ENCODE results near the gene FGF14.

The FGF14 gene

GRCh38 chr13:102309110-102309509 lies 92.7 kb downstream of the FGF14 start:
- no peak for DNase-seq

DNA sequence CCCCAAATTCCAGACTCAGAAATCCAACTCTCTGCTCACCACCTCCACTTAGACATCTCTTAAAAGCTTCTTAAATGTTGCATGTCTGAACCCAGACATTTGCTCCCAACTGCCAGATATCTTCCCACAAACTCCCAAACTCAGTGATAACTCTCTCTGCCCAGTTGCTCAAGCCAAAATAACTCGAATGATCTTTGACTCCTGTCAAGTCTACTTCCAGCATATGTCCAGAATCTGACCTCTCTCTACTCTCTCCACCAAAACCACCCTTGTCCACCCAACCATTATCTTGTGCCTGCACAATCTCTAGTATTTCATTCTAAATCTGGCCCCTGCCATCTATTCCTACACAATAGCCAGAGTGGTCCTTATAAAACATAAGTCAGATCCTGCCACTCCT lies 99.3 kb downstream of the FGF14 start:
- no peak for DNase-seq

DNA sequence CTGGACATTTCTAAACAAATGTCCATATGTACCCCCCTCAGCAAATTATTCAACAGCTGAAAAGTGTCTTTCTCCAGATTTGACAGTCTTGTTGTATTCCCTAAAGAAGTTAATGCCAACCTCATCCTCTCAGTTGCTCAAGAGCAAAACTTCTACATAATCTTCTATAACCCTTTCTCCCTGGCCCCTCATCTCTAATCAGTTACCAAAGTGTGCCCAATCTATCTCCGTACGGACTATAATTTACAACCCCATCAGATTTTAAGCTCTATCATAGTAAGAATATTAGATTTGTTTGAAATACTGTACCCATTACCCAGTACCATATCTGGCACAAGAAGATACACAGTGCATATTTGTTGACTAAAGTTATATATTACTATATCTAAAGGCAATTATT lies 101.5 kb downstream of the FGF14 start:
- no peak for DNase-seq

DNA sequence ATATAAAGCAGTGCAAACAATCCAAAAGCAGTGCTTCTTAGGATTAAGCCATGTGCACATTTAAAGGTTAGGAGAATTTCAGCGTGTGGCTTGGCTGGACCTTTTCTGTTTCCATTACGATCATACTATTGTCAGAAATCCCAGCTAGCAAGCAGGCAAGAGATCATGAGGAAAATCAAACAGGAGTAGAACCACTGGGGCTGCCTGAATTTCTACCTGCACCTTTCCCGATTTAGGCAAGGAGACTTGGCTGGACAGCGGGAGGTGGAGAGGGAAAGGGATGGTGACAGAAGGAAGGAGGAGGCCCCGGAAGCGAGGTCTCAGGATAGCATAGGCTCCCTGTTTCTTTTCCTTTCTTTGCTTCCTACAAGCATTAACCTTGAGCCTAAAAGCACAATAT lies 102.5 kb downstream of the FGF14 start:
- no peak for DNase-seq

GRCh38 chr13:102298051-102298450 lies 103.8 kb downstream of the FGF14 start:
- no peak for DNase-seq

GRCh38 chr13:102295316-102296048 lies 106.4 kb downstream of the FGF14 start:
- peak; percentile 15 for DNase-seq

DNA sequence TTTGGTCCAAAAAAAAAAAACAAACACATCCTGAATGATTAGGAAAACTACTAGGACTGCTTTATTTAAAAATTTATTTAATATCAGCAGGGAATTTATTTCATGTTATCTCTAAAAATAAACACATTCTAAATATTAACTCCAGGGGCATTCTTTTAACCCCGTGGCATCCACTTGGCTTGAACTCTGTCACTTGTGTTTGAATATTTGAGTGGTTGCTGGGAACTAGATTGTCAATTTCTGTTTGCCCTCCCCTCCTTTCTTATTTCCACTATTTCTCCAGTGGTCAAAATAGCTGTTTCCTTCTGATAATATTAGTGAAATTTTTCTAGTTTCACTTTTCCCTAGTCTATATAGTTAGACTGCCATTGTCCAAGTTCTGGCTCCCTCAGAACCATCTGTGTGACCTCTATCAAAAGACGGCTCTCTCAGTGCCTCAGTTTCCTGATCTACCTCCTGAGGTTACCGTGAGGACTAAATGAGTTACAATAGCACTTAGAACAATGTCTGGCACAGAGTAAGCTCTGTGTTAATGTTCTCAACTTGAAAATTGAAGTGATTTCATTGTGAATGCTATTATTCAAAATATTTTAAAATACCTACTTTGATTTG lies 107.3 kb downstream of the FGF14 start:
- no peak for DNase-seq

GRCh38 chr13:102293723-102294122 lies 108.1 kb downstream of the FGF14 start:
- DNase-seq, result no peak

DNA sequence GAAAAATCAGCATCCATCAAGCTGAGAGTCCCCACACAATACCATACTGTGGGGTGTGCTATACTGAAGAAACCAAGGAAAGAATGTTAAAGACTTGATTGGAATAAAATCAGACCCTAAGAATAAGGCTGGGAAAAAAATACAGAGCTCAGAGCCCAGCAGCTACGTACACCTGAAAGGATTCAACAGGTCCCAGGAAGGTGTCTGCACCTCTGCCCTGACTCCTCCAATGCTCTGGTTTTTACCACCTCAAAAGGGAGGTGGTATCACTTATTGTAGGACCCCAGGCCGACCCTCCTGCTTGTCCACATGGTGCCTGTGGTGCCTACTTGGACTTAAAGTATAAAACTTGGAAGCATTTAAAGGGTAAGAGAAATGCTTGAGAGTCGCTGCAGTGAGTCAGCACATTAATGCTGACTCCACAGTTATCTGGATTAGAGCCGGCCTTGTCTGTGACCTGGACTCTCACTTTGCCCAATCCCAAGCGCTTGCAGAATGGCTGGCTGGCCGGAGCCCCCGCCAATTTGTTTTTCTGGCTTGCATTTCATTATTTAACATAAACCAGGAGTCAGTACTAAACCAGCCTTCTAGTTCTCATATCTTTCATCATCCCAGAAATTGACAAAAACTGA lies 110.1 kb downstream of the FGF14 start:
- DNase-seq, result no peak

- peak; percentile 4 for DNase-seq
Measured at GRCh38 chr13:102289606-102290005, 112.2 kb downstream of the FGF14 start.

DNA sequence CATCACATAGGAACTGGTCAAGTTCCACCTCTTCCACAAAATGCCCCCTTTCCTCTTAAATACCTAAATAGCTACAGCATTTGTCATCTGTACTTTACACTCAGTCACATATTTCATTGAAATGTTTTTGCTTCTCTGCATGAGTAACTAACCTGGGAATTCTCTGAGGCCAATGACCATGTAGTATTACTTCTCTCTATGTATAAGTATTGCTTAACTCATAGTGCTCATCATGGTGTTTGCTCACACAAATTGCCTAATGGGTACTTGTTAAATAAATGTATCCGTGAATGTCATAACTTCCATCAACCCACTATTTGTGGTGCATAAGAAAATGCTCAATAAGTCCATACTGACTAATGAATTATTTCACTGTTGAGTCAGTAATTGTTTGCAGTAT lies 115.5 kb downstream of the FGF14 start:
- peak; percentile 66 for DNase-seq

GRCh38 chr13:102280366-102280765 lies 121.5 kb downstream of the FGF14 start:
- DNase-seq, result no peak

GRCh38 chr13:102277286-102277685 lies 124.6 kb downstream of the FGF14 start:
- DNase-seq, result no peak

DNA sequence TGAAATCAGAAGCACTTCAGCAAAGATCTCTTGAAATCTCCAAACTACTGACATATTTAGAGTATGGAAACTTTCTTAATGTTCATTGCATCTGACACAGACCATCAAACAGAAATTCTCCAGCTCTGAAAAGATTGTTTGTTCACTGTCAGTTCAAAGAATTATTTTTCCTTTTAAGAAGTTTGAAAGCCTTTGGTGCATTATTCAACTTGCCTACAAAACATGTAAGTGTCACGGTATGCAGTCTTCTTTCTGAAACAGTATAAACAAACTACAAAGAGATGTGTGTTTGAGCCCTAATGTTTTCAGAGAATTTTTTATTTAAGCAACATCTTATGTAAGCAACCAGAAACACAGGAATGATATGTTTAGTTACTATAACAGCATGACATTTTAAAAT lies 125.4 kb downstream of the FGF14 start:
- DNase-seq, result no peak

GRCh38 chr13:102275969-102276368 lies 125.9 kb downstream of the FGF14 start:
- DNase-seq, result no peak

GRCh38 chr13:102273111-102273510 lies 128.7 kb downstream of the FGF14 start:
- no peak for DNase-seq

- no peak for DNase-seq
Measured at GRCh38 chr13:102267191-102267590, 134.7 kb downstream of the FGF14 start.

- DNase-seq, result no peak
Measured at GRCh38 chr13:102261809-102262208, 140.0 kb downstream of the FGF14 start.

DNA sequence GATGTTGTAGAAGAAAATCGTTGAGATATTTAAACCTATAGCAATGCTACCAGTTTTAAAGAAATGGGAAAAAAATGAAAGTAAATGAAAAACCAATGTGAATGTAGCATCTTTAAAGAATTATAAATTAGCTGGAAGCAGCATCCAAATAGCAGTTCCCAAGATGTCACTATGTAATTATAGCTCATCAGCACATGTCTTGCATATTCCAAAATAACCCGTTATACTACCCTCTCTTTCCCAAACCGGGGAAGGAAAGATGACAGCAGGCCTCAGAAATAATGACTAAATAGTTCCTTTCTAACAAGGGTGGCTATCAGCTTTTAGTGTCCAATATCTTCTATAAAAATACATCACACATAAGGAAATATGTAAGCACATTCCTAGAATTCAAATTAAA lies 140.5 kb downstream of the FGF14 start:
- no peak for DNase-seq

GRCh38 chr13:102260256-102260655 lies 141.6 kb downstream of the FGF14 start:
- no peak for DNase-seq

- no peak for DNase-seq
Measured at GRCh38 chr13:102255409-102255808, 146.4 kb downstream of the FGF14 start.

- DNase-seq, result no peak
Measured at GRCh38 chr13:102251817-102252216, 150.0 kb downstream of the FGF14 start.

- no peak for DNase-seq
Measured at GRCh38 chr13:102250448-102250847, 151.4 kb downstream of the FGF14 start.

GRCh38 chr13:102244607-102245227 lies 157.1 kb downstream of the FGF14 start:
- DNase-seq, result no peak
